ENCODE results near the gene TASP1.

The TASP1 gene

DNA sequence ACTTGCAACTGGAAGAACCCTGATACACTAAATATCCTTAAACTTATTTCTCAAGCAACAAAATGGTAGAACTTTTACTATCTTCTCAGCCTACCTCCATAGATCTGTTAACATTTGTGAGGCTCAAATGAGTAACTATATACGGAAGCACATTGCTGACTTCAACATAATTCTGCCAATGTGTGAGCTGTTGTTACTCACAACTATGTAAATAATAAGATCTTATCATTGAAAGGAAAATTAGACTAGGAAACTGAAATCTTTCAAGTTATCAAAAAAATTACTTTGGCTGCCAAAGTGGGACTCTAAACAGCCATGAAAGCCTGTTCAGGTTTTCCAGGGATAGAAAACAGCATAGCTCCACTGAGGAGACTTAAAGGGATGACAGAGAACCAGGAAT is 40.2 kb upstream of the TASP1 start:
- TF ChIP-seq, protein P1, sequence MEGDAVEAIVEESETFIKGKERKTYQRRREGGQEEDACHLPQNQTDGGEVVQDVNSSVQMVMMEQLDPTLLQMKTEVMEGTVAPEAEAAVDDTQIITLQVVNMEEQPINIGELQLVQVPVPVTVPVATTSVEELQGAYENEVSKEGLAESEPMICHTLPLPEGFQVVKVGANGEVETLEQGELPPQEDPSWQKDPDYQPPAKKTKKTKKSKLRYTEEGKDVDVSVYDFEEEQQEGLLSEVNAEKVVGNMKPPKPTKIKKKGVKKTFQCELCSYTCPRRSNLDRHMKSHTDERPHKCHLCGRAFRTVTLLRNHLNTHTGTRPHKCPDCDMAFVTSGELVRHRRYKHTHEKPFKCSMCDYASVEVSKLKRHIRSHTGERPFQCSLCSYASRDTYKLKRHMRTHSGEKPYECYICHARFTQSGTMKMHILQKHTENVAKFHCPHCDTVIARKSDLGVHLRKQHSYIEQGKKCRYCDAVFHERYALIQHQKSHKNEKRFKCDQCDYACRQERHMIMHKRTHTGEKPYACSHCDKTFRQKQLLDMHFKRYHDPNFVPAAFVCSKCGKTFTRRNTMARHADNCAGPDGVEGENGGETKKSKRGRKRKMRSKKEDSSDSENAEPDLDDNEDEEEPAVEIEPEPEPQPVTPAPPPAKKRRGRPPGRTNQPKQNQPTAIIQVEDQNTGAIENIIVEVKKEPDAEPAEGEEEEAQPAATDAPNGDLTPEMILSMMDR (IDR thresholded peaks at IDR 0.05): no peak
- TF ChIP-seq ZFX (IDR thresholded peaks at IDR 0.05; ENCODE audit: borderline replicate concordance): no peak
- no peak overlapping the region for H3K27ac ChIP-seq

DNA sequence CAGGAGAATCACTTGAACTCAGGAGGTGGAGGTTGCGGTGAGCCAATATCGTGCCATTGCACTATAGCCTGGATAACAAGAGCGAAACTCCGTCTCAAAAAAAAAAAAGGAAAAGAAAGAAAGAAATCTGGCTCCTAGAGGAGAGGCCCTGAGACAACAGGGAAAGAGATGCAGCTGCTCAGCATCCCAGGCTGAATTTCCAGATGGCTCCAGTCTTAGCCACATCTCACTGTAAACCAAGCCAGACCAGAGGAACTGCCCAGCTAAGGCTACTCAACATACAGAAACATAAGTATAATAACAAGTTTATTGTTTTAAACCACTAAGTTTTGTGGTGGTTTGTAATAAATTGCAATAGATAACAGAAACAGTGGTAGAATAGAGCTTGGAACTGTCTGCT is 38.5 kb upstream of the TASP1 start:
- TF ChIP-seq, protein P1 (IDR thresholded peaks at IDR 0.05): no peak
- no peak for TF ChIP-seq ZFX (IDR thresholded peaks at IDR 0.05; ENCODE audit: borderline replicate concordance)
- H3K27ac ChIP-seq: no peak overlapping the region

DNA sequence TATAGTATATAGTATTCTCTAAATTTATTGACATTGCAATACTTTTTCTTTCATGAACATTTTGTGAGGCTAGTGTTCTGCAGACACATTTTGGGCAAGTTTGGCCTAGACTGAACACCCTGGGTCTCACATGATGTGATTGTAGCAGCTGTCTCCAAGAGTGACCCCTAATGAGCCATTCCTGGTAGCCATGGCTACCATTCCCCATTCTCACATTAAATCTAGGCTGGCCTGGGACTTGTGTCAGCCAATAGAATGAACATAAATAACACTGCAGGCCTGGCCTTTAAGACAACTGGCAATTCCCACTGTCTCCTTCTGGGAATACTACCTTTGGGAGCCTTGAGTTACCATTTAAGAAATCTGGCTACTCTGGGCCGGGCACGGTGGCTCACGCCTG is 38.0 kb upstream of the TASP1 start:
- H3K27ac ChIP-seq: no peak overlapping the region
- no peak for TF ChIP-seq ZFX (IDR thresholded peaks at IDR 0.05; ENCODE audit: borderline replicate concordance)
- TF ChIP-seq, protein P1 (IDR thresholded peaks at IDR 0.05): no peak

DNA sequence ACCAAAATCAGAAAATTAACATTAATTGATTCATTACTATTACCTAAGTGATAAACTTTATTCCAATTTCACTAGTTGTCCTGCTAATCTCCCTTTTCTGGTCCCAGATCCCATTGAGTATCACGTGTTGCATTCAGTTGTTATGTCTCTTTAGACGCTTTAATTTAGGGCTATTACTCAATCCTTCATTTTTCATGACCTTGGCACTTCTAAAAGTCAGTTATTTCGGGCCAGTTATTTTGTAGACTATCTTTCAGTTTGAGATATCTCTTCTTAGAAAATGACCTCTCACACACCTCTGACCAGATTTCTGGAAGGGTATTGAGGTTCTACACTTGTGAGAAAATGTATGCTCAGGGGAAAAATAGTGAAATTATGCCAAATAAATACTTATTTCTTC is 34.0 kb upstream of the TASP1 start:
- TF ChIP-seq, protein P1 (IDR thresholded peaks at IDR 0.05): no peak
- no peak for TF ChIP-seq ZFX (IDR thresholded peaks at IDR 0.05; ENCODE audit: borderline replicate concordance)
- H3K27ac ChIP-seq: no peak overlapping the region

DNA sequence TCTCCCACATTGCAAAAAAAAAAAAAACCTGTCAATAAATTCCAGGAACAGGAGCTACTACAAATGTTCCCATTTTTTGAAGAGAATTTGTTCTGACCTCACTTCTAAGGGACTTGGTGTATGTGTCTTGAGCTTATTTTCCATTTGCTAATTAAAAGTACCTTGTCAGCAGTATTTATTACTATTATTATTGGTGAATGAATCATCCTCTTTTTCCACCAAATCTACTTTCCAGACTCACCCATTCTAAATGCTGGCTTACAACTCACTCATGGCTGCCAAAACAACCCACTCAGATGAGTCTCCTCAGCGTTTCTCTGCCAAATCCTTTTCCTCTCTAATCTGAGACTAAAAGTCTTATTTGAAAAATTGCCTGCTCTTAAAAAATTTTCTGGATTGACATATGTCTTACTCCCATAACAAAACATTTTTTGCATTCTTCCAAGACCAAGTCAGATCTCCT is 33.2 kb upstream of the TASP1 start:
- TF ChIP-seq, protein P1 (IDR thresholded peaks at IDR 0.05): no peak
- no peak for TF ChIP-seq ZFX (IDR thresholded peaks at IDR 0.05; ENCODE audit: borderline replicate concordance)
- H3K27ac ChIP-seq: no peak overlapping the region

DNA sequence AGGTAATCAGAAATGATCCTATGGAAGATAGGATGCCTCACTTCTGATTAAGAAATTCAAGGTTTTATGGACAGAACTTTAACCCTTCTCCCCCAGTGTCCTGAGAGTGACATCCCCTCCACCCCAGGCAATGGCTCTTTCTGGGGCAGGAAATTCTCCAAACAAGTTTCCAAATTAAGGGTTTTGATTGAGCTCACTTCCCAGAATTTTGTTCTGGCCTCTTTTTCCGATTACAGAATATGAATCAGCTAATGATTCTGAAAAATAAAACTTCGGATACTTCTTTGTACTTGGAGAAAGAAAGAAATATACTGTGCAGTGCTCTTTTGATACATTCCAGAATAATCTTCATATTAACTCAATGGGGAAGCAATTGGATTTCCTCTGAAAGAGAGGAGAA is 32.8 kb upstream of the TASP1 start:
- TF ChIP-seq ZFX (IDR thresholded peaks at IDR 0.05; ENCODE audit: borderline replicate concordance): no peak
- TF ChIP-seq, protein P1 (IDR thresholded peaks at IDR 0.05): no peak

DNA sequence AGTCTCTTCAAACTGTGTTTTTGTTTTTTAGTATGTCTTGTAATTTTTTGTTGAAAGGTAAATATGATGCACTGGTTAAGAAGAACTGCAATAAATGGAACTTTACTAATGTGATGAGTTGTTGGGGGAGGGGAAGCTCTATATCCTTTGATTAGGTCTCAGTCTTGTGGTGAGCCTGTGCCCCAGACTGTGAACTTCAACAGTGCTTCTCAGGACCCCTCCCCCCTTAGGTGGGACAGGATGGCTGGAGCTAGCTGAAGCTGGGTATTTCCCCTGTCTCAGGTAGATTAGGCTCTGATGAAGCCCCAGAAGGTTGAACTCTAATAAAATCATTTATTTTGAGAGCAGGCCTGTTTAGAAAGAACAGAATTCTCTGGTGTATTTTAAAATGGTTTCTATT is 31.4 kb upstream of the TASP1 start:
- TF ChIP-seq, protein P1 (IDR thresholded peaks at IDR 0.05): no peak
- TF ChIP-seq ZFX (IDR thresholded peaks at IDR 0.05; ENCODE audit: borderline replicate concordance): no peak
- no peak overlapping the region for H3K27ac ChIP-seq

More for the DNA sequence above, 32.8 kb upstream of the TASP1 start:
- H3K27ac ChIP-seq: no peak overlapping the region
